Adipose tissue (tissue), 3 donors: ENCODE results near the gene NFE2L1. TPM values are rescaled to one million over a fixed set of nuclear protein-coding genes. Genes with fewer than 3 reads are reported as not detected.
"Not testable (repeated sequence)": the region's sequence is repeated elsewhere in the genome, so short reads cannot be mapped to it uniquely, and the experiment has no call there.

ENCODE experiments used
- H3K27ac ChIP-seq: one replicate; pipeline ENCODE4 v1.5.1; 2013; ENCODE audit warnings: low read depth, low read length
- WGBS, 3 donors: extraction: QIAGEN DNeasy Blood & Tissue Kit; methylation state at CpG; one replicate each; pipeline ENCODE4 v1.1.7; 2013; 5-methylcytosine and 5-hydroxymethylcytosine counted together
- polyA plus RNA-seq, 3 donors: library from polyadenylated mRNA; stranded (reverse); fragments of 200-250 nt; gene quantifications; one replicate each; pipeline ENCODE4 v1.2.3, GENCODE V29; 2013
- donor health status: healthy with polysubstance abuse.
- donor health status: Bipolar disorder and iron deficiency.
- donor health status: healthy.

Gene NFE2L1, protein sequence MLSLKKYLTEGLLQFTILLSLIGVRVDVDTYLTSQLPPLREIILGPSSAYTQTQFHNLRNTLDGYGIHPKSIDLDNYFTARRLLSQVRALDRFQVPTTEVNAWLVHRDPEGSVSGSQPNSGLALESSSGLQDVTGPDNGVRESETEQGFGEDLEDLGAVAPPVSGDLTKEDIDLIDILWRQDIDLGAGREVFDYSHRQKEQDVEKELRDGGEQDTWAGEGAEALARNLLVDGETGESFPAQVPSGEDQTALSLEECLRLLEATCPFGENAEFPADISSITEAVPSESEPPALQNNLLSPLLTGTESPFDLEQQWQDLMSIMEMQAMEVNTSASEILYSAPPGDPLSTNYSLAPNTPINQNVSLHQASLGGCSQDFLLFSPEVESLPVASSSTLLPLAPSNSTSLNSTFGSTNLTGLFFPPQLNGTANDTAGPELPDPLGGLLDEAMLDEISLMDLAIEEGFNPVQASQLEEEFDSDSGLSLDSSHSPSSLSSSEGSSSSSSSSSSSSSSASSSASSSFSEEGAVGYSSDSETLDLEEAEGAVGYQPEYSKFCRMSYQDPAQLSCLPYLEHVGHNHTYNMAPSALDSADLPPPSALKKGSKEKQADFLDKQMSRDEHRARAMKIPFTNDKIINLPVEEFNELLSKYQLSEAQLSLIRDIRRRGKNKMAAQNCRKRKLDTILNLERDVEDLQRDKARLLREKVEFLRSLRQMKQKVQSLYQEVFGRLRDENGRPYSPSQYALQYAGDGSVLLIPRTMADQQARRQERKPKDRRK
- 100 to 1,000 TPM in 1 of 3 donors, 10 to 100 TPM in 2; 29.9 to 183 (median 91.0) TPM for polyA plus RNA-seq

DNA sequence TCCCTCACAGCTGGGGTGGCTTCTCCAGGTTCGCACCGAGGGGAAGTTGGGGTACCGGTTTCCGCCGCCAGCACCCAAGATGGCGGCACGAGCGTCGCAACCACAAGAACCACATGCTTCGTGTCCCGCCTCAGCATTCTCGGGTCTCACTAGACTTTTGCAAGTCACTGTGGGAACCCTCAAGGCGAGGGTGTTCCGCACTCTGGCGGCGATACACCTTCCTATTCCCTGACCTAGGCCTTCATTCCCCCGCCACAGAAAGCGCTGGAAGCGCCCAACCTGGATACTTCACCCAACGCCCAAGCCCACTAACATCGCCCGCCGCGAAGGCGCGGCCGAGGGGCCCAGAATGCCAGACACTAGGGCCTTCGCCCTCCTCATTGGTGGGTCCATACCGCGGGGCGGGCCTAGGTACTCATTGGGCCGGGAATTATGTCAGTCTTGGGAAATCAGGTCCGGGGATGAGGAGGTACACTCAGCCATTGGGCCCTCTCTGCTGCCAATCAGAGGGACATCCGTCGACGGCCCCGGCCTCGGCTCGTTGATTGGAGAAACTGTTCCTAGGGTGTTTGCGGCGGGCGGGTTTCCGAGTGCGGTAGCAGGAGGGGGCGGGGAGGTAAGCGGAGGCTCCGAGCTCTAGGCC lies at the start of gene NFE2L1:
NFE2L1 (plus strand) TSS at position 619 of the 643 bp plus-strand sequence. CDS start 2,760 bp downstream, outside the sequence.
- 0 to 1% (median 1%) methylated on average over 47 of the region's 47 CpGs for WGBS, 3 donors
- H3K27ac ChIP-seq = peak within 1 kb of the TSS; percentile 87

DNA sequence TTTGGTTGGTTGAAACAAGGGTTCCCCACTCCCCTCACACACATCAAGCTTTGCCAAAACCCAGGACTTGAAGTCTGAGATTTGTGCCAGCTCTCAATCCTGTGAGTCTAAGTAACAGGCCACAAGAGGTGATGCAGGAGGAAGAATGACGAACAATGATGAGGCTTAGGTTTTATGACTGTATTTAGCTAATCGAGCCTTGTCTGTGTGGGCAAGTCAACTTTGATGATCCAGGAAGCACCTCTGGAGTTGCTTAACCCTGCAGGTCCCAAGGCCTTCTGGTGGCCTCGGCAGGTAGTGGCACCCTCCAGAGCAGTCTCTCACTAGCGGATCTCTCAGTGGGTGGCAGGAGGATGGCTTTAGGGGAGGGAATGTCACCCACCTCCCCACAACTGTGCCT lies 48.6 kb upstream of the NFE2L1 start:
- WGBS, 3 donors = 50 to 65% (median 57%) methylated on average over 4 of the region's 4 CpGs
- no peak overlapping the region for H3K27ac ChIP-seq

DNA sequence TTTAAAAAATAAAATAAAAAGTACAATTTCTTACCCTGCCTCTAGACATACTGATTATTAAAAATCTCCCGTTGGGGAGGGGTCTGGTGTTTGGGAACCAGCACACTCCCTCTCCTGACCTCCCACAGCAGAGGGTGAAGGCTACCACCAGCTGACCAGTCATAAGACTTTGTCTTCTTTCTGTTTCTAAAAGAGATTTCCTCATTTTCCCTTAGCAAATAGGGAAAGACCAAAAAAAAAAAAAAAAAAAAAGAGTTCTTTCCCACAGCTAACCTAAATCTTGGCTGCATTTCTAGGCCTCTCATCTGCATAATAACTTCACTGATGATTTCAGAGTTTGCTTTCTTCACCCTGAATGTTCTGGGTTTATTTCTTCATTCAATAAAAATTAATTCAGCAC lies 47.0 kb upstream of the NFE2L1 start:
- H3K27ac ChIP-seq = no peak overlapping the region

DNA sequence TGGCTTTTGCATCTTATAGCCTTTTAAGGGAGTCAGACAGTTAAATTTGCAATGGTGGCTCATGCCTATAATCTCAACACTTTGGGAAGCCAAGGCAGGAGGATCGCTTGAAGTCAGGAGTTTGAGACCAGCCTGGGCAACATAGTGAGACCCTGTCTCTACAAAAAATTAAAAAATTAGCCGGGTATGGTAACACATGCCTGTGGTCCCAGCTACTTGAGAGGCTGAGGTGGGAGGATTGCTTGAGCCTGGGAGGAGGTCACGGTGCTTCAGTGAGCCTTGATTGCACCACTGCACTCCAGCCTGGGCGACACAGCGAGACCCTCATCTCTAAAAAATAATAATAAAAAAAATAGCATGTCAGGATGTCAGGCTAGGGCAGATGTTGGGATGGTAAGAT lies 46.5 kb upstream of the NFE2L1 start:
- 95 to 96% (median 96%) methylated on average over 5 of the region's 5 CpGs for WGBS, 3 donors
- not testable (repeated sequence) for H3K27ac ChIP-seq

More for the DNA sequence above, 47.0 kb upstream of the NFE2L1 start:
- WGBS, 3 donors = 78 to 95% (median 92%) methylated on average over 1 of the region's 1 CpG

DNA sequence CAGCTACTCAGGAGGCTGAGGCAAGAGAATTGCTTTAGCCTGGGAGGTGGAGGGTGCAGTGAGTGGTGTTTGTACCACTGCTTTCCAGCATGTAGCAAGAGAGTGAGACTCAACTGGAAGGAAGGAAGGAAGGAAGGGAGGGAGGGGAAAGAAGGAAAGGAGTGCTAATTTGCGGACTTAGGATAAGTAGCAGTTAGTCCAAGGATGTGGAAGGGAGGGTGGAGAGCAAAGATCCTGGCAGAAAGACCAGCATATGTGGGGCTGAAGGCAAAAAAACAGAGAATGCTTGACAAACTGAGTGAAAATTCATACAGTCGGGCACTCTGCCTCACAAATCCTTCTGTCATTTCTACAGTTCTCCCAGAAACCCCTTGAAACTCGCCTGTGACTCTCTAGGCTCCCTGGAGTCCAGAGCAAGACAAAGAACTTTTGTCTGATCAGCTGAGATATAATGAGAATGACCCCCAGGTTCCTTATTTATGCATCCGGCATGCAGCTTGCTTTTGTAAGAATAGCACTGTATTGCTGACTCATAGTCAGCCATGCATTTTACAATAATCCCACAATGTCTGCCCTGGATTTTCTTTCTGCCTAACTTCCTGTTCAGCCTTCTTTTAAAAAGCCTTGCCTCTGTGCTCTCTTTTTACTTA lies 45.8 kb upstream of the NFE2L1 start:
- no peak overlapping the region for H3K27ac ChIP-seq
- 15 to 61% (median 17%) methylated on average over 4 of the region's 4 CpGs for WGBS, 3 donors

DNA sequence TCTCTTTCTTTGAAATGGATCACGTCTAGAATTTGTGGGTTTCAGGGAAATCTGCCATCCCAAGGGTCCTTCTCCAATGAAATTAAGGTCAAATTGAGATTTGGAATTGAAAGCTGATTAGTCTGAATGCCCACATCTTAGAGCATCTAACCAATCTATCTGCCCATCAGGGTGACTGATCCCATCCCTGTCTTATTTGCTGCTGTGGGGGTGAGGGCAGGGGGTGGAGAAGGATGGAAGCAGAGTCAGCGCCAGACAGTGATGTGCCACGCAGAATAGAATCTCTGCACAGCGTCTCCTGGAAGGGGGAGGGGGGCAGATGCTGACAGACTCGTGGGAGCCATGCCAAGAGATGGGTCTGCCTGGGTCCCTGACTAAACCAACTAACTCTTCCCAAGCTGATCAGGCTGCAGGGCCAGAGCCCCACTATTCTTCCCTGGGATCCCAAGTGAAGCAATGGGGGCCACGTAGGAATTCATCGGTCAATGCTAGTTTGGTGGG lies 45.2 kb upstream of the NFE2L1 start:
- 66 to 76% (median 68%) methylated on average over 7 of the region's 7 CpGs for WGBS, 3 donors
- no peak overlapping the region for H3K27ac ChIP-seq

DNA sequence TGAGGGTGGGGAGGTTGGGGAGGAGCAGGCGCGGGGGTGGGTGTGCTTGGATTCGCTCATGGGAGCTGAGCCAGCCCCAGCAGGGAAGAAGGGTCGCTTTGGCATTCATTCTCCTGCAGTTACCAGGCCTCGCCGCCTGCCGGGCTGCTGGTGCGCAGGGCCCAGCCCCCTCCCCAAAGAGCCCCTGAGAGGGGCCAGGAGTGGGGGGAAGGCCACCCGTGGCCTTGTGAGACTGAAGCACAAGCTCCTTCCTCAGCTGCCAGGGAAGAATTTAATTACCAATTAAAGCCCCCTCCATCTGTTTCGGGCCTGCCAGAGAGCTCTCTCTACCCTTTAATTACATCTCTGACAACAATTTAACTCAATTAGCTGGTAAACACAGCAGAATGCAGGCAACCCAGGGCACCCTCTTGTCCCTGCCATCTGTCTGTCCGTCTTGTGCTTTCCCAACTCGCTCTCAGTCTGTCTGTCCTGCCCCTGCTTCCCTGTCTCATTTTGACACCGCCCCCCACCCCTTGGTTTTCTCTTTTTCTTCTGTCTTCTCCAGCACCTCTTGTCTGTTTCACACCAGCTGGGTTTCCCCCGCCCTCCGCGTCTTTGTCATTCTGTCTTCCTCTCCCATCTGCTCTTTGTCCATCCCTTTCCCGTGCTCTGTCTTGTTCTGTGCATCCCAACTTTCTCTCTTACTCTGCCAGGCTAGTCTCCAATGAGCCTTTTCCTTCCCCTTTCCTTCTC lies 44.6 kb upstream of the NFE2L1 start:
- 73 to 77% (median 77%) methylated on average over 17 of the region's 17 CpGs for WGBS, 3 donors
- H3K27ac ChIP-seq = no peak overlapping the region

DNA sequence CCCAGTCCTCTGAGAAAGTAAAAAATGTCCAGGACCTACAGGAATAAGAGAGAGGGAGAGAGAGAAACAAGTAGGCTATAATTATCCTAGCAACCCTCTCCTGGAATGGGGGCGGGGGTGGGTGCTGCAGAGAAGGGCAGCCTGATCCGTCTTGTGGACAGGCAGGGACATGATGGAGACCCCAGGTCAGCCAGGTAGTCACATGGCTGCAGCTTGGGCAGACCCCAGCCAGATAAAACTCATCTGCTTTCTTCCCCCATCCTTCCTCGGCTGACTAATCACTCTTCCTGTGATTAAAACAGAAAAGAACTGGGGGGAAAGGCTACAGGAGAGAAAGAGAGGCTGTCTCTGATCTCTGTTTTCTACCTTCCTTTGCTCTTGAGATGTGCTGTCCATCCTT lies 43.2 kb upstream of the NFE2L1 start:
- 54 to 62% (median 61%) methylated on average over 3 of the region's 3 CpGs for WGBS, 3 donors

DNA sequence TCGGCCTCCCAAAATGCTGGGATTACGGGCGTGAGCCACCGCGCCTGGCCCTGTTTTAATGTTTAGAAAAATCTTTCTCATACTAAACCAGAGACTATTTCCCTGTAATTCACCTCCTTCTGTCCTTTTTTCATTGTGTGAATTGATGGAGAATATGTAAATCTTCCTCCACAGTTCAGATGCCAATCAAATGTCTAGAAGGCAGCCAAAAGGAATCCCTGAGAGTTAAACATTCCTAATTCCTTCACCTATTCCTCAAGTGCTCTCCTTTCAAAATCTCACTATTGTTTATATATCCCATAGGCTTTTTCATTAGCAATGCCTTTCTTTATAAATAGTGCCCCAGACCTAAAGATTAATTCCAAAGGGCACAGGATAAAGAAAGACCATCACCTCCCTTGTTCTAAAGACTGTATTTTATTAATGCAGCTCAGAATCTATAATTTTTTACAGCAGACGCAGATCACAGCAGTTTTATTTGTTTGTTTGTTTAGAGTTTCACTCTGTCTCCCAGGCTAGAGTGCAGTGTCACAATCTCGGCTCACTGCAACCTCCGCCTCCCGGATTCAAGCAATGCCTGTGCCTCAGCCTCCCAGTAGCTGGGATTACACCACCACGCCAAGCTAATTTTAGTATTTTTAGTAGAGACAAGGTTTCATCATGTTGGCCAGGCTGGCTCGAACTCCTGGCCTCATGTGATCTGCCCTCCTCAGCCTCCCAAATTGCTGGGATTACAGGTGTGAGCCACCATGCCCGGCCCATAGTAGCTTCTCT lies 41.0 kb upstream of the NFE2L1 start:
- 86 to 90% (median 86%) methylated on average over 12 of the region's 12 CpGs for WGBS, 3 donors
- no peak overlapping the region for H3K27ac ChIP-seq

More for the DNA sequence above, 43.2 kb upstream of the NFE2L1 start:
- H3K27ac ChIP-seq = no peak overlapping the region

DNA sequence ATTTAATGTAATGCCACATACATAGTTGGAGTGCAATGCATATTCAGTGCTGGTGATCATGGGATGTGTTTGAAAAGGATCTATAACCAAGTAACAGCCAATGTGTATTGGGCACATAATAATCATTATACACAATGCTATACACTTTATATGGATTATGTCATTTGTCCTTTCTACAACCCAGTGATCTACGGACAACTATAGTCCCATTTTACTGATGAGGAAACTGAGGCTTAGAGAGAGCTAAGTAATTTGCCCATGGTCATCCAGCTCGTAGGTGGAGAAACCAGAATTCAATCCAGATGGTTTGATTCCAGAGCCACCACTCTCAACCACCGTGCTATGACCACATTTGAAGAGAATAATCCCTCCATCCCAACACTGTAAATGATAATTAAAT lies 38.0 kb upstream of the NFE2L1 start:
- 82 to 95% (median 90%) methylated on average over 3 of the region's 3 CpGs for WGBS, 3 donors
- H3K27ac ChIP-seq = no peak overlapping the region

DNA sequence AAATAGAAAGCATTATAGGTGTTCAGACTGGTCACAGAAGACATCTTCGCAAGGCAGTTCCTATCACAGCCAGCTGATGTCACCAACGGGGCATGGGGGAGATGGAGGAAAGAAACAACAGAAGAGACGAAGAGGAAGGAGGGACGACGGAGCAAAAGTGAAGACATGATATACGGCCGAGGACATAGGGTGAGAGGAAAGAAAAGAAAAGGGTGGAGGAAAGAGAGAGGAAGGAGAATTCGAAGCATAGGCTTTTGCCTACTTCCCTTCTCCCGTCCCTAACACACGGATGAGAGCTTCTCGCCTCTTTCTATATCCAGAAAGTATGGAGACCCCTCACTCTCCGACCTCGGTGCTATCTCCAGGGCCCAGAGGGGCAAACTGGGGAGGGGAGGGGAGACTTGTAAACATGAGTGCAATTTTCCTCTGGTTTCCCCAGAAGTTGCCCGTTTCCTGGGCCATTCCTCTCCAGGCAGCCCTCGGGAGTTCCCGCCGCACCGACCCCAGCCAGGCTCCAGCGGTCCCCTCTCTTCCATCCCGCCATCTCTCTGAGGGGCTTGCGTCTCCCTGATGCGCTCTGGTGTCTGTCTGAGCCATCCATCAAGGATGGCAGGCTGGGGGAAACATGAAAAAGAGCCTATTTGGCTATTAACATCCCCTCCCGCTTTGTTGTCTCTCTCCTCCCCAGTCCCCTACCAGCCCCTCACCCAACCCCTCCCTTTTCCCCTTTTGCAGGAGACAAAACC lies 36.6 kb upstream of the NFE2L1 start:
- H3K27ac ChIP-seq = no peak overlapping the region
- 7 to 12% (median 11%) methylated on average over 21 to 23 of the region's 23 CpGs for WGBS, 3 donors

DNA sequence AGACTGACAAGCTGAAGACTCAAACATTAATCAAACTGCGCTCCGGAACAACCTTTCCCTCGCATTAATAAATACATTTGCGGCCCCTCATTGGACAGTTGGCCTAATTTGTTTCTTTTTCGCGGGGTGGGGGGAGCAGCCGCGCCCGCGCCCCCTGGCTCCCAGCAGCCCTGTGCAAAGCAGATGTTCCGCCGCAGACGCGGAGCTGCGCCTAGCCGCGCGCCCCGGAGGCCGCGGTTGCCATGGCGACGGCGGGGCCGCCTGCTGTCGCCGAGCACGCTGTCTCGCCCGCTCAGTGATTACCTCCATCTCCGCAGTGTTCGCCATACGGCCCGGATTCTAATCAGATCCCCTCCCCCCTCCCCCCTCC lies 36.0 kb upstream of the NFE2L1 start:
- no peak overlapping the region for H3K27ac ChIP-seq

DNA sequence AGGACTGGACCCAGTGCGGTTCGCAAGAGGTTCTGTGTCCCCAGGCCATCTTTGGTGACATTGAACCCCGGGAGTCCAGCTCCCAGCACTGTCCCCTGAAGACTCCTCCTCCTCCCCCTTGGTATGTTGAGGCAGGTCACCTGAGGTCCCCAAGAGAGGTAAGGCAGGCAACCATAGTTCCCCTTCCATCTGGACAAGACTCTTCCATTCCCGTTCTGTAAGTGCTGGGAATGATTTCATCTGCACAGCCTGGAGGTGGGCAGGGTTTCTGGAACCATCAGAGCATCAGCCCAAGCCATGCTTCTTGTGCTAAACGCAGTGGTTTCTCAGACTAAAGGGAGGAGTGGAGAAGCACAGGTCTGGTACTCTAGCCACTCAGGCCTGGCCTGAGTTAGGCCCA lies 35.5 kb upstream of the NFE2L1 start:
- 38 to 47% (median 41%) methylated on average over 5 of the region's 5 CpGs for WGBS, 3 donors

More for the DNA sequence above, 36.0 kb upstream of the NFE2L1 start:
- WGBS, 3 donors = 1 to 2% (median 1%) methylated on average over 34 of the region's 34 CpGs

DNA sequence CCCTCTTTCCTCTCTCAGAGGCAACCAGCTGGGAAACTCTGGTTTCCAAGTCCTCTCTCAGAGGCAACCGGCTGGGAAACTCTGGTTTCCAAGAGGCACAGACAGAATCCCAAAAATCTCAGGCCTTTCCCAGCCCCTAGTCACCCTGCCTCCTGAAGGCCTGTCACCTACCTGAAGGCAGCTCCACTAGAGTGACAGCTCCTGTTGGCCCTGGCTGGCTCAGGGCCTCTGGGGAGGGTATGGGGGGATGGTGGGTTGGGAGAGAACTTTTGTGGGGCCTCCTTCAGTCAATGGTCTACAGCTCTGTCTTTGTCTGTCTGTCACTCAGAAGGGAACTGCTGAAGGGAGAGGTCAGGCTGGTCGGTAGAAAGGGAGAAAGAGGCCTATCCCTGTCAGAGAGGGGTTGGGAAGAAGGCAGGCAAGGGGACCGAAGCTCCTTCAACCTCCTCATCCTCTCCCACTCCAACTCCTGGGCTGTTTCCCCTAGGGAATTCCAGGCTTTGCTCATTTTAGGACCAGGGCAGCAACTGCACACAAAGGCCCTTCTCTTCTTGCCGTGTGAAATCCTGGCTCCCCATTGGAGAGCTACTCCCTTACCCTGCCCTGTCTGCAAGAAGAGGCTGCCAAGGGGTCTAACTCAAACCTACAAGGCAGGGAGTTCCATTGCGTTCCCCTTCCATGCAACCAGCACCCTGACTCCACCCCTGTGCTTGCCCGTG lies 34.1 kb upstream of the NFE2L1 start:
- WGBS, 3 donors = 72 to 89% (median 85%) methylated on average over 6 of the region's 6 CpGs
- H3K27ac ChIP-seq = no peak overlapping the region

More for the DNA sequence above, 35.5 kb upstream of the NFE2L1 start:
- H3K27ac ChIP-seq = no peak overlapping the region

DNA sequence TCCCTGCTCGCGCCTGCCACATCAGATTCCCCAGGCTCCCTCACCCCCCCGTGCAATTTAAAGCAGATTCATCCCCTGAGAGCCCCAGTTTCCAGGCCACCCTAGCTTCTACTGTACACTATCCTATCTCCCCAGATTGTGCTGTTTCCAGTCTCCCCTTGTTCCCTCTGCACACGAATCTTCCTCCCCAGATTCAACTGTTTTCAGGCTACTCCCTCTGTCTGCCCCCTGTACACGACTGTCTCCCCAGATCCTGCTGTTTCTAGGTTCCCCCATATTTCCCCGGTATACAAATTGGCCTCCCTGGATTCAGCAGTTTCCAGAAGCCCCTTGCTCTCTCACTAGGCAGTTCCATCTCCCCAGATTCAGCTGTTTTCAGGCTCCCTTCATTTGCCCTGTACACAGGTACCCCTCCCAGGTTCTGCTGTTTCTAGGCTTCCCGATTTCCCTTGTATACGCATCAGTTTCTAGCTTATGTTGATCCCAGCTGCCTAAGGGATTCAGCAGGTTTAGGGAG lies 33.5 kb upstream of the NFE2L1 start:
- H3K27ac ChIP-seq = no peak overlapping the region
- 68 to 77% (median 72%) methylated on average over 8 of the region's 8 CpGs for WGBS, 3 donors

DNA sequence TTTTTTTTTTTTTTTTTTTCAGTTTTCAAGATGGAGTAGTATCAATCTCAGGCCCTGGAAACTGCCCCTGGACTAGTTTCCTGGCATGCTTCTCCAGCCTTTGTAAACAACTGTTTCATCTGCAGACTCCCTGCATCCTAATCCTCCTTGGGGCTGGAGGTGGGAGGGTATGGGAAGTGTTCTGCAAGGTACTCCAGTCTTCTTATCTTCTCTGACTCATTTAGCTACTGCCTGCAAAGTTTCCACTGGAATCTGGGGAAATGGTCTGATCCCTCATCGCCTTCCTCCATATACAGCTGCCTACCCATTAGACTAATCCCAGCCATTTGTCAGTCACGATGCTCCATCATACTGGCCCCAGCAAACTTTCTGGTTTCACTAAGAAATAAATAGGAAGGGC lies 32.0 kb upstream of the NFE2L1 start:
- 80 to 92% (median 81%) methylated on average over 2 of the region's 2 CpGs for WGBS, 3 donors

More for the DNA sequence above, 32.0 kb upstream of the NFE2L1 start:
- H3K27ac ChIP-seq = no peak overlapping the region
